ENCODE data around the gene ELAVL1.

- TF ChIP-seq CTCF (IDR thresholded peaks at IDR 0.05; ENCODE audit: poor library complexity) (no peak), EZH2 (IDR thresholded peaks at IDR 0.05; ENCODE audit: borderline replicate concordance) (no peak), EZH2phosphoT487 (IDR thresholded peaks at IDR 0.05; ENCODE audit: low read depth, severe bottlenecking, unreplicated experiment) (no peak)
These were observed 26.4 kb downstream of the ELAVL1 start for GRCh38 chr19:7979011-7979410.

All from hepatocyte (in vitro differentiated cells).